AG09319 (cell line): ENCODE data around the gene KDM3B.

Source experiments
- DNase-seq: peaks from one replicate; pipeline ENCODE4 v3.0.0-alpha.2; 2010; ENCODE audit warnings: low read depth; ENCODE audit errors: extremely low read depth
- CTCF ChIP-seq: IDR thresholded peaks from 2 replicates; pipeline ENCODE4 v1.5.1; 2011; ENCODE audit warnings: low read depth, mild to moderate bottlenecking, inconsistent platforms, low read length, moderate library complexity

Gene KDM3B

GRCh38 chr5:138360941-138361452 lies 8.5 kb downstream of the KDM3B start:
- no peak for DNase-seq
- TF ChIP-seq CTCF, result no peak

GRCh38 chr5:138364576-138364975 lies 12.1 kb downstream of the KDM3B start:
- TF ChIP-seq CTCF, result no peak
- no peak for DNase-seq

- TF ChIP-seq CTCF, result no peak
- DNase-seq, result no peak
Measured at GRCh38 chr5:138366632-138367382, 14.3 kb downstream of the KDM3B start.

- no peak for TF ChIP-seq CTCF
Measured at GRCh38 chr5:138369261-138369660, 16.8 kb downstream of the KDM3B start.

GRCh38 chr5:138369706-138370105 lies 17.2 kb downstream of the KDM3B start:
- TF ChIP-seq CTCF, result no peak
- no peak for DNase-seq

More at GRCh38 chr5:138369261-138369660, 16.8 kb downstream of the KDM3B start:
- no peak for DNase-seq

- DNase-seq, result no peak
Measured at GRCh38 chr5:138370537-138370936, 18.1 kb downstream of the KDM3B start.

More at GRCh38 chr5:138370537-138370936, 18.1 kb downstream of the KDM3B start:
- TF ChIP-seq CTCF, result no peak
